ENCODE data around the gene STRN3. TPM values are rescaled to one million over a fixed set of nuclear protein-coding genes. Genes with fewer than 3 reads are reported as not detected.

Gene STRN3
- total RNA-seq, 2 experiments from 2014 or later = 25.2 to 37.0 TPM

DNA sequence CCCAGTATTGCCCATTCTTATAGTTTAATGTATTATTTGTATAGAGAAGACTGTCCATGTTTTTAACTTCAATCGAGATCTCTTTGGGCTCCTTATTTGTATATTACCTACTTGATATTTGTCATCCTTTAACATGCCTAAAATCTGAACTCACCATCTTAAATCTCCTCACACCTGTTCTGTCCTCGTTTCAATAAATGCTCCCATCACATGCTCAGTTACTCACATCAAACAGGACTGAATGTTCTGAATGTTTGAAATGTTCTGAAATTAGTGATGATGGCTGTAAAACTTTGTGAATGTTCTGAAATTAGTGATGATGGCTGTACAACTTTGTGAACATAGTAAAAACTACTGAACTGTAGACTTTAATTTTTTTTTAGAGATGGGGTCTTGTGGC lies 117.4 kb downstream of the STRN3 start:
- Histone ChIP-seq H3K36me3 (ENCODE audit: insufficient read depth, low read length) (peaks cover 78% of the 10 kb centered on the region), H3K4me2 (ENCODE audit: low read length) (no peak overlapping the region), H3K9me3 (ENCODE audit: low read length) (no peaks in the 10 kb centered on the region), H3K4me3 (ENCODE audit: low read depth, low read length, poor library complexity, severe bottlenecking) (no peak overlapping the region), H2AFZ (ENCODE audit: low read length) (no peak overlapping the region), H3K27ac (ENCODE audit: low read depth, low read length, poor library complexity, severe bottlenecking) (no peak overlapping the region), H3K9me2 (ENCODE audit: insufficient read depth, low read length) (no peaks in the 10 kb centered on the region), H4K20me1 (ENCODE audit: insufficient read depth, low read length) (no peaks in the 10 kb centered on the region), H3K79me2 (ENCODE audit: insufficient read depth, low read depth, low read length) (no peaks in the 10 kb centered on the region), H3K4me1 (ENCODE audit: insufficient read depth, low read length, poor library complexity, severe bottlenecking) (no peaks in the 10 kb centered on the region)
- no peak for TF ChIP-seq EZH2phosphoT487 (IDR thresholded peaks at IDR 0.05; ENCODE audit: borderline replicate concordance, low read depth, low read length)
- TF ChIP-seq, protein P1, sequence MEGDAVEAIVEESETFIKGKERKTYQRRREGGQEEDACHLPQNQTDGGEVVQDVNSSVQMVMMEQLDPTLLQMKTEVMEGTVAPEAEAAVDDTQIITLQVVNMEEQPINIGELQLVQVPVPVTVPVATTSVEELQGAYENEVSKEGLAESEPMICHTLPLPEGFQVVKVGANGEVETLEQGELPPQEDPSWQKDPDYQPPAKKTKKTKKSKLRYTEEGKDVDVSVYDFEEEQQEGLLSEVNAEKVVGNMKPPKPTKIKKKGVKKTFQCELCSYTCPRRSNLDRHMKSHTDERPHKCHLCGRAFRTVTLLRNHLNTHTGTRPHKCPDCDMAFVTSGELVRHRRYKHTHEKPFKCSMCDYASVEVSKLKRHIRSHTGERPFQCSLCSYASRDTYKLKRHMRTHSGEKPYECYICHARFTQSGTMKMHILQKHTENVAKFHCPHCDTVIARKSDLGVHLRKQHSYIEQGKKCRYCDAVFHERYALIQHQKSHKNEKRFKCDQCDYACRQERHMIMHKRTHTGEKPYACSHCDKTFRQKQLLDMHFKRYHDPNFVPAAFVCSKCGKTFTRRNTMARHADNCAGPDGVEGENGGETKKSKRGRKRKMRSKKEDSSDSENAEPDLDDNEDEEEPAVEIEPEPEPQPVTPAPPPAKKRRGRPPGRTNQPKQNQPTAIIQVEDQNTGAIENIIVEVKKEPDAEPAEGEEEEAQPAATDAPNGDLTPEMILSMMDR (conservative IDR thresholded peaks at IDR 0.05; ENCODE audit: low read length) = no peak
- BruUV-seq (replicated peaks) = no TSS peak
- ChIA-PET CTCF (ENCODE audit: unreplicated experiment) (no interaction called here), POLR2A (no interaction called here)
- DNase-seq (ENCODE audit: low spot score) = no peak
- intact Hi-C loops (cut with micrococcal nuclease; ENCODE audit: unreplicated experiment) = loop anchor here (10.0 kb wide), 1 partner anchor 254 kb away; no protein-coding TSS in a partner anchor

DNA sequence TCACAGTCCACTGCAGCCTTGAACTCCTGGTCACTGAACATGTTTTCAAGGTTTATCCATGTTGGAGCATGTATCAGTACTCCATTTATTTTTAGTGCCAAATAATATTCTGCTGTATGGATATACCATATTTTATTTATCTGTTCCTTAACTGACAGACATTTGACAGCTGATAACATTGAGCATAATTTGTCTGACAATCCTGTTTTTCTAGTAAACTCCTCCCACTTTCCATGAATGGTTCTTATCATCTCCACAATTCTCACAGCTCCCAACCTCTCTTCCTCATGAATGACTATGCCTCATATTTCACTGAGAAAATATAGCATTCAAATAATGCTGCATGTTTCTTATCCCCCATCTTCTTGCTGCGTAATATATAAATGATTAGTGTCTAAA lies 118.5 kb downstream of the STRN3 start:
- no peak overlapping the region for H3K4me2 ChIP-seq (ENCODE audit: low read length)
- CTCF ChIA-PET (ENCODE audit: unreplicated experiment) = no interaction called here
- intact Hi-C loops (cut with micrococcal nuclease; ENCODE audit: unreplicated experiment) = loop anchor here (10.0 kb wide), 1 partner anchor 253 kb away; no protein-coding TSS in a partner anchor
- no peak overlapping the region for H2AFZ ChIP-seq (ENCODE audit: low read length)
- no peaks in the 10 kb centered on the region for H3K9me2 ChIP-seq (ENCODE audit: insufficient read depth, low read length)
- no peaks in the 10 kb centered on the region for H3K9me3 ChIP-seq (ENCODE audit: low read length)
- TF ChIP-seq, protein P1 (conservative IDR thresholded peaks at IDR 0.05; ENCODE audit: low read length) = no peak
- no peak for TF ChIP-seq EZH2phosphoT487 (IDR thresholded peaks at IDR 0.05; ENCODE audit: borderline replicate concordance, low read depth, low read length)
- POLR2A ChIA-PET = interaction anchor here (0.6 to 0.7 kb wide), 2 partner anchors 22 to 52 kb away, joined by 3 read pairs; no protein-coding TSS in a partner anchor
- BruUV-seq (replicated peaks) = no TSS peak
- no peak overlapping the region for H3K27ac ChIP-seq (ENCODE audit: low read depth, low read length, poor library complexity, severe bottlenecking)
- no peaks in the 10 kb centered on the region for H3K4me1 ChIP-seq (ENCODE audit: insufficient read depth, low read length, poor library complexity, severe bottlenecking)
- no peaks in the 10 kb centered on the region for H4K20me1 ChIP-seq (ENCODE audit: insufficient read depth, low read length)
- H3K4me3 ChIP-seq (ENCODE audit: low read depth, low read length, poor library complexity, severe bottlenecking) = no peak overlapping the region
- DNase-seq (ENCODE audit: low spot score) = no peak
- no peaks in the 10 kb centered on the region for H3K79me2 ChIP-seq (ENCODE audit: insufficient read depth, low read depth, low read length)
- H3K36me3 ChIP-seq (ENCODE audit: insufficient read depth, low read length) = peaks cover 83% of the 10 kb centered on the region

DNA sequence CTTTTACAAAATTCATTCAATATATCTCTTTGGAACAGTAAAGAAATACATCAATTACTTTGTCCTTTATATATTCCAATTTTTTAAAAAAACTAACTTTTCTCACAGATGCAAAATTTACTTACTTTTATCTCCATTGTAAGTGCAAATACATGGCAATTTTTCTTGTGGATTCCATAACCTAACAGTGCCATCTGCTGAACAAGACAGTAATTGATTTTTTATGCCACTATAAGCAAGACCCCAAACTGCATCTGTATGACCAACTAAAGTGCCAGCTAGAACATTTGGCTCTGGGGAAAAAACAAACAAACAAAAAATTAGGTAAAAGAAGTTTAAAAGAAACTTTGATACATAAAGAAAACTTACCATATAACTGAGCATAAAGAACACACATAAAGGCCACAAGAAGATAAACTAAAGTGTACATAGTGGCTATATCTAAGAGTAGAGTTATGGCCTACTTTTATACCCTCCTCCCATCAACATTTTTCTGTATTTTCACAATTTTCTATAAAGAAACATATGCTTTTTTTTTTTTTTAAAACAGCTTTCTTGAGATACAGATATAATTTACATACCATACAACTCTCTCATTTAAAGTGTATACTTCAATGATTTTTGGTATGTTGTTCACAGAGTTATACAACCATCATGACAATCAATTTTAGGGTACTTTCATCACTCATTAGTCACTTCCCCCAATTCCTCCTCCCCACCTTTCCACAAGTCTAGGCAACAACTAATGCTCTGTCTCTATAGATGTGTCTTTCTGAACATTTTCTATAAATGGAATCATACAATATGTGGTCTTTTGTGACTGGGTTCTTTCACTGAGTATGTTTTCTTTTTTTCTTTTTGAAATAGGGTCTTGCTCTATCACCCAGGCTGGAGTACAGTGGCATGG lies 119.2 kb downstream of the STRN3 start:
- no peak overlapping the region for H3K4me3 ChIP-seq (ENCODE audit: low read depth, low read length, poor library complexity, severe bottlenecking)
- no peaks in the 10 kb centered on the region for H3K79me2 ChIP-seq (ENCODE audit: insufficient read depth, low read depth, low read length)
- ChIA-PET CTCF (ENCODE audit: unreplicated experiment) (no interaction called here), POLR2A (interaction anchor here (0.6 kb wide), 1 partner anchor 23 kb away, joined by 3 read pairs; no protein-coding TSS in a partner anchor)
- H4K20me1 ChIP-seq (ENCODE audit: insufficient read depth, low read length) = no peaks in the 10 kb centered on the region
- no peaks in the 10 kb centered on the region for H3K4me1 ChIP-seq (ENCODE audit: insufficient read depth, low read length, poor library complexity, severe bottlenecking)
- no peak overlapping the region for H3K27ac ChIP-seq (ENCODE audit: low read depth, low read length, poor library complexity, severe bottlenecking)
- DNase-seq (ENCODE audit: low spot score) = peak; percentile 36
- H3K9me3 ChIP-seq (ENCODE audit: low read length) = no peaks in the 10 kb centered on the region
- H3K4me2 ChIP-seq (ENCODE audit: low read length) = no peak overlapping the region
- peaks cover 89% of the 10 kb centered on the region for H3K36me3 ChIP-seq (ENCODE audit: insufficient read depth, low read length)
- intact Hi-C loops (cut with micrococcal nuclease; ENCODE audit: unreplicated experiment) = loop anchor here (10.0 kb wide), 1 partner anchor 252 kb away; no protein-coding TSS in a partner anchor
- no TSS peak for BruUV-seq (replicated peaks)
- no peaks in the 10 kb centered on the region for H3K9me2 ChIP-seq (ENCODE audit: insufficient read depth, low read length)
- no peak overlapping the region for H2AFZ ChIP-seq (ENCODE audit: low read length)
- TF ChIP-seq EZH2phosphoT487 (IDR thresholded peaks at IDR 0.05; ENCODE audit: borderline replicate concordance, low read depth, low read length) = no peak
- TF ChIP-seq, protein P1 (conservative IDR thresholded peaks at IDR 0.05; ENCODE audit: low read length) = peak; percentile 78

Measured in OCI-LY7 (cell line).